Activated T-helper 2 cell treated with anti-CD3 and anti-CD28 coated beads, Interferon-gamma antibody, Interleukin-2, Interleukin-4, amounts not matched to agents 10 μg/mL and 5 μg/mL and 100 μg/mL, durations not matched to agents 14 hours and 24 hours and 36 hours (primary cell): ENCODE data around the gene ZC3H12A. TPM values are rescaled to one million over a fixed set of nuclear protein-coding genes. Genes with fewer than 3 reads are reported as not detected.
"Not testable (repeated sequence)": the region's sequence is repeated elsewhere in the genome, so short reads cannot be mapped to it uniquely, and the experiment has no call there.

ENCODE experiments used
- DNase-seq: peaks from one replicate; pipeline ENCODE4 v3.0.0; 2021; ENCODE audit warnings: low spot score
- H3K27ac Mint-ChIP-seq: one replicate; pipeline ENCODE4 v1.8.0; 2021; ENCODE audit warnings: mixed read lengths
- H3K27me3 Mint-ChIP-seq: one replicate; pipeline ENCODE4 v1.8.0; 2021; ENCODE audit warnings: low read depth, mixed read lengths
- H3K36me3 Mint-ChIP-seq: one replicate; pipeline ENCODE4 v1.8.0; 2021; ENCODE audit warnings: low read depth, mixed read lengths
- H3K4me1 Mint-ChIP-seq: one replicate; pipeline ENCODE4 v1.8.0; 2021; ENCODE audit warnings: low read depth, mixed read lengths
- H3K4me3 Mint-ChIP-seq: one replicate; pipeline ENCODE4 v1.8.0; 2021; ENCODE audit warnings: low read depth, mild to moderate bottlenecking, moderate library complexity, mixed read lengths
- H3K9me3 Mint-ChIP-seq: one replicate; pipeline ENCODE4 v1.8.0; 2021; ENCODE audit warnings: mixed read lengths
- intact Hi-C: fragments of 100-400 bp; cut with micrococcal nuclease; formaldehyde crosslinking; loops from one replicate; pipeline ENCODE4 v1.15.1; 2023
- total RNA-seq: library from RNA; stranded (reverse); gene quantifications from 2 replicates; pipeline ENCODE4 v1.2.3, GENCODE V29; 2022

ZC3H12A gene
- total RNA-seq, 1 donor from 2014 or later, result 23.6 TPM

DNA sequence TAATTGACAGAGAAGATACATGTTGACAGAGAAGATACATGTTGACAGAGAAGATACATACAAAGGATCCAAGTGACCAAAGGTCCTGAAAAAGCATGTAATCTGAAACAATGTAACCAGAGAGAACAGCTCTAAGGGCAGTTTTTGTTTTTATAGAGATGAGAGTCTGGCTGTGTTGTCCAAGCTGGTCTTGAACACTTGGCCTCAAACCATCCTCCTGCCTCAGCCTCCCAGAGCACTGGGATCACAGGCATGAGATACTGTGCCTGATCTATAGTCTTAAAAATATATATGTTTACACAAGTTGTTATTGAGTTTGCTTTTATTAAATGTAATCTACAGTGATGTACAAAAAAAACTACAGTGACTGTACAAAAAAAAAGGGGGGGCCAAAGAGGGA is 27.7 kb downstream of the ZC3H12A start:
- Mint-ChIP-seq H3K36me3 (peaks cover 61% of the 10 kb centered on the region), H3K9me3 (no peaks in the 10 kb centered on the region), H3K4me3 (no peak overlapping the region), H3K27me3 (no peaks in the 10 kb centered on the region), H3K4me1 (peaks cover 2% of the 10 kb centered on the region), H3K27ac (no peak overlapping the region)
- DNase-seq, result no peak
- intact Hi-C loops, result no loop called here

DNA sequence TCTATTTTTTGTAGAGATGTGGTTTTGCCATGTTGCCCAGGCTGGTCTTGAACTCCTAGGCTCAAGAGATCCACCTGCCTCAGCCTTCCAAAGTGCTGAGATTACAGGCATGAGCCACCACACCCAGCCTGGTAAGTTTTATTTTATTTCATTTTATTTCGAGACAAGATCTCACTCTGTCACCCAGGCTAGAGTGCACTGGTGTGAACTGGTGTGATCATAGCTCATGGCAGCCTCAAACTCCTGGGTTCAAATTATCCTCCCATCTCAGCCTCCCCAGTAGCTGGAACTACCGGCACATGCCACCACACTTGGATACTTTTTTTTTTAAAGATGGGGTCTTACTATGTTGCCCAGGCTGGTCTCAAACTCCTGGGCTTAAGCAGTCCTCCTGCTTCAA is 28.4 kb downstream of the ZC3H12A start:
- H3K4me1 Mint-ChIP-seq, H3K27me3 Mint-ChIP-seq: not testable (repeated sequence)

DNA sequence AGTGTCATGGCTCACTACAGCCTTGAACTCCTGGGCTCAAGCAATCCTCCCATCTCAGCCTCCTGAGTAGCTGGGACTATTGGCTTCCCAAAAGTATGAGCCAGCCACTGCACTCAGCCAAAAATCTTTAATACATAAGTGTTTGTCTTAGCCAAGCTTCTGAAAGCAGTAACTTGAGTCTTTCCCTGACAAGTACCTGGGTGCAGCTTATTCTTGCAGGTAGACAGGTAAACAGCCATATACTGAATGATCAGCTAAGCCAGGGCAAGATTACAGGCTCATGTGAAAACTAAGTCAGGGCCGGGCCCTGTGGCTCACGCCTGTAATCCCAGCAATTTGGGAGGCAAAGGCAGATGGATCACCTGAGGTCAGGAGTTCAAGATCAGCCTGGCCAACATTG is 32.4 kb downstream of the ZC3H12A start:
- no peak for DNase-seq

More for the DNA sequence above, 28.4 kb downstream of the ZC3H12A start:
- H3K9me3 Mint-ChIP-seq, intact Hi-C loops, H3K4me3 Mint-ChIP-seq, H3K27ac Mint-ChIP-seq, DNase-seq: not testable (repeated sequence)
- peaks cover 68% of the 10 kb centered on the region for H3K36me3 Mint-ChIP-seq

DNA sequence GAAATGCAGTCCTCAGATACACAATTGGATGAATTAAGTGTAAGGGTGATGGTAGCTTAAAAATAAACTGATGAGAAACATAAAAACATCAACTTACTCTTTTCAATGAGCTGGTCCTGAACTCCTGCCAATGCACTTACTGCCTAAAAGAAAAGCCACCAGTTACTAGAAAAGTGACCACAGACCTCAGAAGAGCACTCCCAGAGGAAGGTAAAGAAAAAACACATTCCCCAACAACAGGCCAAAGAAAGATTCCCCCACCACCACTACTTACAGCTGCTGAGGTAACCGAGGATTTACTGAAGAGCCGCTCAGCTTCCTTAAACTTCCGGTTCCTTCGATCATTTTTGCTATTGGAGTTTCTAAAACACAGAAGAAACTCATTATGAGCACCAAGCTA is 34.8 kb downstream of the ZC3H12A start:
- peaks cover 72% of the 10 kb centered on the region for H3K36me3 Mint-ChIP-seq
- no peak overlapping the region for H3K27ac Mint-ChIP-seq
- no peak overlapping the region for H3K4me3 Mint-ChIP-seq
- no peak for DNase-seq
- no peaks in the 10 kb centered on the region for H3K27me3 Mint-ChIP-seq
- peaks cover 26% of the 10 kb centered on the region for H3K4me1 Mint-ChIP-seq
- no peaks in the 10 kb centered on the region for H3K9me3 Mint-ChIP-seq
- intact Hi-C loops, result no loop called here

More for the DNA sequence above, 32.4 kb downstream of the ZC3H12A start:
- intact Hi-C loops, result no loop called here
- Mint-ChIP-seq H3K9me3 (no peaks in the 10 kb centered on the region), H3K4me1 (peaks cover 14% of the 10 kb centered on the region), H3K36me3 (peaks cover 70% of the 10 kb centered on the region), H3K27ac (no peak overlapping the region), H3K4me3 (no peak overlapping the region), H3K27me3 (no peaks in the 10 kb centered on the region)

DNA sequence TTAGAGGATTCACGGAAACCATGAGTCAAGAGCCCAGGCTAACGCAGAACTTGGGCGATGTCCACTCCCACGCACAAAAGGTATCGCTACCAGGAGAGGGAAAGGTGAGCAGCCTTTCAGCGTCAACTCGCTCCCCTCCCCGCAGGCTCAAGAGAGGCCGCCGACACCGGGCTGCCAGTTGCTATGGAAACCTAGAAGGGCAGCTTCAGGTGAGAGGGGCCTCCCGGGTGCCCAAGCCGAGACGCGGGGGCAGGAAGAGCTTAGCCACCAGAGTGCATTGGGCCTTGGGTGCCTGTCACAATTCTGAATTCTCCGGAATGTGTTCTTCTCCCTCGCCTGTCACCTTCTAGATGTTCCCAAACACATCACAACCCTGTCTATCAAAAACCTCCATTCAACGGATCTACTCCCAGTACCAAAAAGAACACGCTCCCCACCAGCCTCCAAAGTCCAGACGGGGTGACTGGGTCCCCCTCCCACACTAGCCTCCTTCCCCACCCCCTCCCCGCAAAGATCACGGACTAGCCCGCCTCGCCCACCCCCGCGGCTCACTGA is 39.5 kb downstream of the ZC3H12A start:
- intact Hi-C loops, result loop anchor here (2.0 to 5.0 kb wide), 2 partner anchors 35 to 38 kb away; partner anchors contain the start of gene SNIP1
- H3K27me3 Mint-ChIP-seq, result no peaks in the 10 kb centered on the region

DNA sequence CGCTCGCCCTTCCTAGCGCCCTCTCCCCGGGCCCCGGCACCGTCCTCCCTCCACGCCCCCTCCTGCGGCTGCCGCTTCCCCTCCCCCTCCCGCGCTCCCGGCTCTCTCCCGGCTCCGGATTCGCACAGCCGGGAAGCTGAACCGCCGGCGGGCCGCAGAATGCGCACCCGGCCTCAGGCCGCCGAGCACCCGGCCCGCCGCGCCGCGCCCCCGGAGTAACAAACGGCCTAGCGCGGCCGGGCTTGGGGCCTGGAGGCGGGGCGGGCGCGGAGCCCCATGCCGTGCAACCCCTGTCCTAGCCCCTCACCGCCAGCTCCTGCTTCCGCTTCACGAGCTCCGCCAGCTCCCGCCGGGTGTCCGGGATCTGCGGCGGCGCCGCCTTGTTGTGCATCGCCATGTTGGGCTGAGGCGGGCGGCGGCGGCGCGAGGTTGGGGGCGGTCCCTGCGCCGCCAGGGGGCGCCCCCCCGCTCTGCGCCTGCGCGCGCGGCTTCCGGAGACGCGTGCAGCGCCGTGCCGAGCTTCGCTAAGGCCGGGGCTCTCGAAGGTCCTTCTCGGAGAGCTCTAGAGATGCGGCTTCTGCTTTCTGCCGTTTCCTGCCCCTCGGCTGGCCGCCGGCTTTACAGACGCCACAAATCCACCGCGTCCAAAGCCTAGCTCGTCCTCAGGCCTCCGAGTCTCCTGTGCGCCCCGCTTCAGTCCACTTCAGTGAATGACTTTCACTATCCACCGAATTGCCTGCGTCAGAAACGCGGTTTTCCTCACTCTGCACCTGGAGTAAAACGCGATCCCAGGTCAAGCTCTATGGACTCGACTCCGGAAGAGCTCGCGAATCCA is 40.2 kb downstream of the ZC3H12A start, which contains the start of gene MEAF6:
Gene MEAF6, minus strand, starts transcription at position 417 of the 835 bp plus-strand sequence. Its CDS starts 20 bp downstream, at position 397.
- Mint-ChIP-seq H3K4me1 (peaks cover 34% of the 10 kb centered on the region), H3K27ac (peak within 1 kb of the TSS; percentile 95), H3K36me3 (peaks cover 30% of the 10 kb centered on the region), H3K27me3 (no peaks in the 10 kb centered on the region), H3K9me3 (no peaks in the 10 kb centered on the region), H3K4me3 (peak within 1 kb of the TSS; percentile 93)
- peak; percentile 81 for DNase-seq
- intact Hi-C loops, result loop anchor here (2.0 to 5.0 kb wide), 2 partner anchors 36 to 38 kb away; partner anchors contain the start of gene SNIP1

More for the DNA sequence above, 39.5 kb downstream of the ZC3H12A start:
- Mint-ChIP-seq H3K36me3 (peaks cover 37% of the 10 kb centered on the region), H3K4me1 (peaks cover 34% of the 10 kb centered on the region), H3K4me3 (peak overlapping the region; percentile 93), H3K27ac (peak overlapping the region; percentile 88), H3K9me3 (no peaks in the 10 kb centered on the region)
- peak; percentile 36 for DNase-seq

DNA sequence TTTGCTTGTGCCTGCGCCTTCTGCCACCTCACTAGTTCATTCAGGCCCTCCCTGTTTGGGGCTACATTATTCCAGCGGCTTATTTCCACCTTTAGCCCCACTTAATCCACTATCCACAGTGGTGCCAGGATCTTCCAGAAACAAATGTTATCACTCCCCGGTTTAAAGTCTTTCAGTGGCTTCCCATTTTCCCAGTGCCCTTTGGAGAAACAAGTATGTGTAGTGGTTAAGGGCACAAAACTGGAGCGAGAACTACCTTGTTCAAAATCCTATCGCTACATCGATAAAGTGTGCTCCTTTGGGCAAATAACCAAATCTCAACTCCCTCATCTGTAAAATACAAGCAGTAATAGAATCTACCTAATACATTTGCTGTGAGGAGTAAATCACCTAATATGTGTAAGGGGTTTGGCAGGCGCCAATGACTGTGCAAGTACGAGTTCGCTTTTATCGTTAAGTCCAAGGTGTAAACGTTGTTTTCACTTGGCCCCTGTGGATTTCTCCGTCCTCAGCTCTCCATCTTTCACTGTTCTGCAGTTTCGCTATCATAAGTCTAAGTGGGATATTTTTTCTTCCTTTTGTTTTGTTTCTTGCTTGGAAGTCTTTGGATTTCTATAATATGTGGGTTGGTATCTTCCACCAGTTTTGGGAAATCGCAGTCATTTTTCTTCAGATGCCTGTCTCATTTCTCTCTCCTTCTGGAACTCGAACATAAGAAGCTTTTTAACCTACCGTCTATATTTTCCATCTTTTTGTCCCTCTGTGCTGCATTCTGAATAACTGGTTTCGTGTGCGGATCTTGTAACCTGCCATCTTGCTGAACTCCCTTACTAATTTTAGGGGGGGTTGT is 41.0 kb downstream of the ZC3H12A start:
- intact Hi-C loops, result loop anchor here (2.0 kb wide), 1 partner anchor 37 kb away; no protein-coding TSS in a partner anchor
- H3K9me3 Mint-ChIP-seq, result no peaks in the 10 kb centered on the region
- H3K4me3 Mint-ChIP-seq, result peak overlapping the region; percentile 88
- H3K4me1 Mint-ChIP-seq, result peaks cover 36% of the 10 kb centered on the region
- H3K27ac Mint-ChIP-seq, result peak overlapping the region; percentile 95
- H3K36me3 Mint-ChIP-seq, result peaks cover 25% of the 10 kb centered on the region
- no peak for DNase-seq
- H3K27me3 Mint-ChIP-seq, result no peaks in the 10 kb centered on the region

DNA sequence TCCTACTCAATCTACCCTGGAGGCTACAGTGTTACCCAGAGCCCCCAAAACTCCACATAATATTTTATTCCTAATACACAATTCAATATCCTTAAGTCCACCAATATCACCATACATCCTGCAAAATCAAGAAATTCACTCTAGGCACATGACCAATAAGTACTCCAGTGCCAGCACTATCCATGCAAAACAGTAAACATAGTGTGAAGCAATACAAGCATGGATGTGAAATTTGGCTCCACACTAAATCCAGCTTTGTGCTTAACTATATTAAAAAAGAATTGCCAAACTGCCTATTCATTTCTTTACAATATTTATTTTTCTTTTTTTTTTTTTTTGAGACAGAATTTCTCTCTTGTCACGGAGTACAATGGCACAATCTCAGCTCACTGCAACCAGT is 43.2 kb downstream of the ZC3H12A start:
- Mint-ChIP-seq H3K27ac (no peak overlapping the region), H3K4me1 (peaks cover 28% of the 10 kb centered on the region), H3K4me3 (no peak overlapping the region), H3K27me3 (no peaks in the 10 kb centered on the region), H3K36me3 (peaks cover 10% of the 10 kb centered on the region), H3K9me3 (no peaks in the 10 kb centered on the region)
- no peak for DNase-seq
- intact Hi-C loops, result no loop called here

DNA sequence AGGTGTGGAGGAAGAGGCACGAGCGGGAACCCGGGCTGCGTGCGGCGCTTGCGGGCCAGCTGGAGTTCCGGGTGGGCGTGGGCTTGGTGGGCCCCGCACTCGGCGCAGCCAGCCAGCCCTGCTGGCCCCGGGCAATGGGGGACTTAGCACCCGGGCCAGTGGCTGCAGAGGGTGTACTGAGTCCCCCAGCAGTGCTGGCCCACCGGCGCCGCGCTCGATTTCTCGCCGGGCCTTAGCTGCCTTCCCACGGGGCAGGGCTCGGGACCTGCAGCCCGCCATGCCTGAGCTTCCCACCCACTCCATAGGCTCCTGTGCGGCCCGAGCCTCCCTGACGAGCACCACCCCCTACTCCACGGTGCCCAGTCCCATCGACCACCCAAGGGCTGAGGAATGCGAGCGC is 43.9 kb downstream of the ZC3H12A start:
- H3K36me3 Mint-ChIP-seq, H3K27me3 Mint-ChIP-seq, H3K4me3 Mint-ChIP-seq, H3K27ac Mint-ChIP-seq, DNase-seq, H3K9me3 Mint-ChIP-seq, intact Hi-C loops: not testable (repeated sequence)
- peaks cover 23% of the 10 kb centered on the region for H3K4me1 Mint-ChIP-seq

DNA sequence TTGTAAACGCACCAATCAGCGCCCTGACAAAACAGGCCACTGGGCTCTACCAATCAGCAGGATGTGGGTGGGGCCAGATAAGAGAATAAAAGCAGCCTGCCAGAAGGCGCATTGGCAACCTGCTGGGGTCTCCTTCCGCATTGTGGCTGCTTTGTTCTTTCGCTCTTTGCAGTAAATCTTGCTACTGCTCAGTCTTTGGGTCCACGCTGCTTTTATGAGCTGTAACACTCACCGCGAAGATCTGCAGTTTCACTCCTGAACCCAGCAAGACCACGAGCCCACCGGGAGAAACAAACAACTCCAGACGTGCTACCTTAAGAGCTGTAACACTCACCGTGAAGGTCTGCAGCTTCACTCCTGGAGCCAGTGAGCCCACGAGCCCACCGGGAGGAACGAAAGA is 44.5 kb downstream of the ZC3H12A start:
- H3K36me3 Mint-ChIP-seq, H3K9me3 Mint-ChIP-seq, intact Hi-C loops, DNase-seq, H3K27me3 Mint-ChIP-seq: not testable (repeated sequence)
- Mint-ChIP-seq H3K4me1 (peaks cover 19% of the 10 kb centered on the region), H3K27ac (peak overlapping the region; percentile 69), H3K4me3 (peak overlapping the region; percentile 73)

DNA sequence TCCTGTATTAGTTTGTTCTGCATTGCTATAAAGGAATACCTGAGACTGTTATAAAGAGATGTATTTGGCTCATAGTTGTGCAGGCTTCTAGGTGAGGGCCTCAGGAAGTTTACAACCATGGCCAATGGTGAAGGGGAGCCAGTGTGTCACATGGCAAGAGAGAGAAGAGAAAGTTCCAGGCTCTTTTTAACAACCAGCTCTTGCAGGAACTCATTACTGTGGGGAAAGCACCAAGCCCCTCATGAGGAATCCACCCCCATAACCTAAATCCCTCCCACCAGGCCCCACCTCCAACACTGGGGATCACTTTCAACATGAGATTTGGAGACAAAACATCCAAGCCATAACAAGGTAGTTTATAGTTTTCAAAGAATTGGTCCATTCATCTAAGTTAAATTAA is 45.2 kb downstream of the ZC3H12A start:
- intact Hi-C loops, result no loop called here
- H3K27me3 Mint-ChIP-seq, result no peaks in the 10 kb centered on the region
- no peak overlapping the region for H3K27ac Mint-ChIP-seq
- H3K4me3 Mint-ChIP-seq, result peak overlapping the region; percentile 73
- peaks cover 19% of the 10 kb centered on the region for H3K4me1 Mint-ChIP-seq
- H3K9me3 Mint-ChIP-seq, result peaks cover 9% of the 10 kb centered on the region
- no peak for DNase-seq
- peaks cover 7% of the 10 kb centered on the region for H3K36me3 Mint-ChIP-seq

DNA sequence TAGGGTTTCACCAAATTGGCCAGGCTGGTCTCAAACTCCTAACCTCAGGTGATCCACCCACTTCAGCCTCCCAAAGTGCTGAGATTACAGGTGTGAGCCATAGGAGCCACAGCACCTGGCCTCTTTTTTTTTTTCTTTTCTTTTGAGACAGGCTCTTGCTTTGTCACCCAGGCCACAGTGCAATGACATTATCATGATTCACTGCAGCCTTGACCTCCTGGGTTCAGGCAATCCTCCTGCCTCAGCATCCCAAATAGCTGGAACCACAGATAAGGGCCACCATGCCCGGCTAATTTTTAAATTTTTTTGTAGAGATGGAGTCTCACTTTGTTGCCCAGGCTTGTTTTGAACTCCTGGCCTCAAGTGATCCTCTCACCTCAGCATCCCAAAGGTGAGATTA is 55.5 kb downstream of the ZC3H12A start:
- H3K36me3 Mint-ChIP-seq, H3K27me3 Mint-ChIP-seq, H3K27ac Mint-ChIP-seq, intact Hi-C loops, H3K4me1 Mint-ChIP-seq, H3K4me3 Mint-ChIP-seq, DNase-seq, H3K9me3 Mint-ChIP-seq: not testable (repeated sequence)
